MCF 10A (cell line): ENCODE data around the gene NEK9. TPM values are rescaled to one million over a fixed set of nuclear protein-coding genes. Genes with fewer than 3 reads are reported as not detected.

ENCODE experiments used
- BruUV-seq: library from RNA; stranded (reverse); fragments of 400-500 nt; replicated peaks from 2 replicates; lab custom pipeline; 2021; lab: Mats Ljungman, UMichigan
- CTCF ChIA-PET: fragments of 300-600 bp; sonication (Branson Sonifier 250); formaldehyde crosslinking; extraction: SDS; loops from one replicate; lab custom pipeline; 2021; ENCODE audit warnings: antibody characterized with exemption, inconsistent platforms; lab: Yijun Ruan, JAX
- POLR2A ChIA-PET: fragments of 300-600, 350-650 bp; sonication (Branson Sonifier 250); formaldehyde crosslinking; extraction: SDS; loops from one replicate; lab custom pipeline; 2020; ENCODE audit warnings: antibody characterized with exemption, inconsistent platforms; lab: Yijun Ruan, JAX
- DNase-seq: peaks from one replicate; pipeline ENCODE4 v3.0.0-alpha.2; 2018; ENCODE audit not compliant: unreplicated experiment
- H3K27ac Mint-ChIP-seq: one replicate; pipeline ENCODE4 v1.8.0; 2022; ENCODE audit warnings: mild to moderate bottlenecking, low read depth, mixed read lengths; ENCODE audit not compliant: unreplicated experiment
- H3K27me3 Mint-ChIP-seq: one replicate; pipeline ENCODE4 v1.8.0; 2022; ENCODE audit warnings: mixed read lengths; ENCODE audit not compliant: insufficient read depth, unreplicated experiment
- H3K36me3 Mint-ChIP-seq: one replicate; pipeline ENCODE4 v1.8.0; 2022; ENCODE audit warnings: mild to moderate bottlenecking, moderate library complexity, mixed read lengths; ENCODE audit not compliant: insufficient read depth, unreplicated experiment
- H3K4me1 Mint-ChIP-seq: one replicate; pipeline ENCODE4 v1.8.0; 2022; ENCODE audit warnings: mixed read lengths; ENCODE audit not compliant: insufficient read depth, unreplicated experiment
- H3K4me3 Mint-ChIP-seq: one replicate; pipeline ENCODE4 v1.8.0; 2022; ENCODE audit warnings: mild to moderate bottlenecking, moderate library complexity, mixed read lengths; ENCODE audit not compliant: unreplicated experiment
- H3K9me3 Mint-ChIP-seq: one replicate; pipeline ENCODE4 v1.8.0; 2022; ENCODE audit warnings: mixed read lengths; ENCODE audit not compliant: unreplicated experiment
- intact Hi-C: fragments of 100-400 bp; cut with micrococcal nuclease; formaldehyde crosslinking; loops from 2 replicates; pipeline ENCODE4 v1.14.1; 2022
- total RNA-seq: library from RNA; stranded (reverse); gene quantifications from 2 replicates; pipeline ENCODE4 v1.2.3, GENCODE V29; 2022
- TF ChIP-seq, protein P1 (sequence below): fragments of 200-600 bp; IDR thresholded peaks from one replicate; pipeline ENCODE4 v1.8.0; 2022; ENCODE audit warnings: antibody characterized with exemption, mild to moderate bottlenecking; ENCODE audit not compliant: unreplicated experiment

NEK9 gene
- total RNA-seq, 1 experiment from 2014 or later, result 112 TPM

DNA sequence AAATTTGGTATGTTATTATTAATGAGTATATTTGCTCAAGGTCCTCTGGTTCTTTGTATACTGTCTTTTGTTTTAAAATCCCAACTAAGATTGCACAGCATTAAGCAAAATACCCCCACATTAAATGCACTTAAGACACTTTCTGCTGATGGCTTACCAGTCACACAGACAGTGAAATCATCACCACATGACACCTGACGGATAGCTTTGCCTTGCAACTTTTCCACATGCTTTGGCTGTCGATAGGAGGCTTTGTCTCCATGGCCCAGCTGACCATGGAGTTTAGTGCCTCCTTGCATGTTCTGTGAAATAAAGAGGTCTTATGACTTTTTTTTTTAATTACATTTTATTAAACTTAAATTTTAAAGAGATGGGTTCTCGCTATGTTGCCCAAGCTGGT lies 19.7 kb downstream of the NEK9 start:
- Mint-ChIP-seq H3K36me3 (peaks cover 99% of the 10 kb centered on the region), H3K27me3 (no peaks in the 10 kb centered on the region), H3K9me3 (no peaks in the 10 kb centered on the region), H3K4me3 (no peak overlapping the region), H3K27ac (no peak overlapping the region), H3K4me1 (no peaks in the 10 kb centered on the region)
- BruUV-seq, result no TSS peak
- ChIA-PET POLR2A (interaction anchor here (1.2 kb wide), 2 partner anchors 9 to 17 kb away, joined by 6 to 7 read pairs; no protein-coding TSS in a partner anchor), CTCF (interaction anchor here (0.6 to 1.8 kb wide), 4 partner anchors 19 to 322 kb away, joined by 3 to 12 read pairs (median 4); no protein-coding TSS in a partner anchor)
- TF ChIP-seq, protein P1, sequence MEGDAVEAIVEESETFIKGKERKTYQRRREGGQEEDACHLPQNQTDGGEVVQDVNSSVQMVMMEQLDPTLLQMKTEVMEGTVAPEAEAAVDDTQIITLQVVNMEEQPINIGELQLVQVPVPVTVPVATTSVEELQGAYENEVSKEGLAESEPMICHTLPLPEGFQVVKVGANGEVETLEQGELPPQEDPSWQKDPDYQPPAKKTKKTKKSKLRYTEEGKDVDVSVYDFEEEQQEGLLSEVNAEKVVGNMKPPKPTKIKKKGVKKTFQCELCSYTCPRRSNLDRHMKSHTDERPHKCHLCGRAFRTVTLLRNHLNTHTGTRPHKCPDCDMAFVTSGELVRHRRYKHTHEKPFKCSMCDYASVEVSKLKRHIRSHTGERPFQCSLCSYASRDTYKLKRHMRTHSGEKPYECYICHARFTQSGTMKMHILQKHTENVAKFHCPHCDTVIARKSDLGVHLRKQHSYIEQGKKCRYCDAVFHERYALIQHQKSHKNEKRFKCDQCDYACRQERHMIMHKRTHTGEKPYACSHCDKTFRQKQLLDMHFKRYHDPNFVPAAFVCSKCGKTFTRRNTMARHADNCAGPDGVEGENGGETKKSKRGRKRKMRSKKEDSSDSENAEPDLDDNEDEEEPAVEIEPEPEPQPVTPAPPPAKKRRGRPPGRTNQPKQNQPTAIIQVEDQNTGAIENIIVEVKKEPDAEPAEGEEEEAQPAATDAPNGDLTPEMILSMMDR, result no peak
- intact Hi-C loops, result no loop called here
- DNase-seq, result no peak

DNA sequence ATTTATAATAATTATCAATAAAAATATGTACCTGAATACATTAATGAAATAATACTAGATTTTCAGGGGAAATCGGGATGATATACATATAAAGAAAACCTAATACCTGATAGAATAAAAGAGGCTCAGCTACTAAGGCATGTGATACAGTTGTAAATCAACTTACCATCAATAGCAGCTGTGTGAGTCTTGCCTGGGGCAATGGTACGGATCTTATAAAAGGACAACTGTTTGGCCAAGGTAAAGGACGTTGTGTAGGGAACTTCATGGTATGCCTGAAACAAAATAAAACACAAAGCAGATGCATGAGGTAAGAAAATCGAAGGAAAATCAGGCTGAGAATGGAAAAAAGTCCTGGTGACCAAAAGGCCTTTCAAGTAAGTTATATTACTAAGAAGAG lies 25.4 kb downstream of the NEK9 start:
- ChIA-PET CTCF (interaction anchor here (0.6 to 7.7 kb wide), 2 partner anchors 14 to 908 kb away, joined by 5 to 49 read pairs; no protein-coding TSS in a partner anchor), POLR2A (no interaction called here)
- Mint-ChIP-seq H3K27me3 (no peaks in the 10 kb centered on the region), H3K4me1 (no peaks in the 10 kb centered on the region), H3K4me3 (no peak overlapping the region), H3K27ac (no peak overlapping the region), H3K36me3 (peaks cover 98% of the 10 kb centered on the region), H3K9me3 (no peaks in the 10 kb centered on the region)
- TF ChIP-seq, protein P1, result no peak
- BruUV-seq, result no TSS peak
- intact Hi-C loops, result no loop called here
- no peak for DNase-seq

DNA sequence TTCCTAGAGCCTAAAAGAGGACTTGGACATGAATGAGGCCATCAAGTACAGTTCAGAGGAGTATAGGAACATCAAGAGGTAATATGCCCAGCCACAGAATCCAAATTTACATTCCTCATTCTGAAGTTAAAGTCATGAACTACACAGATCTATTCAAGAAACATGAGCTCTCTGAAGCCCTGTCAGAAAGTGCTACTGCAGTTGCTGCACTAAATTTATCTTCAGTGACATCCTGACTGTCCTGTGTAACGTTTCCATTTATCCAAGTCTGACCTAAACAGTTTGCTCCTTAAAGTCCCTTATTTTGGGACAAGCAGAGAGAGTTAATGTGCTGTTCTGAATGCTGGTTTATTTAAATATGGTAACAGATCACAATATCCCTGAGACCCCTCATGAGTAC lies 28.2 kb downstream of the NEK9 start:
- no TSS peak for BruUV-seq
- TF ChIP-seq, protein P1, result no peak
- ChIA-PET CTCF (interaction anchor here (0.6 to 7.7 kb wide), 4 partner anchors 11 to 169 kb away, joined by 3 to 49 read pairs (median 4); no protein-coding TSS in a partner anchor), POLR2A (interaction anchor here (0.9 kb wide), 1 partner anchor 22 kb away, joined by 4 read pairs; no protein-coding TSS in a partner anchor)
- H3K27me3 Mint-ChIP-seq, result no peaks in the 10 kb centered on the region
- no peaks in the 10 kb centered on the region for H3K9me3 Mint-ChIP-seq
- no peak overlapping the region for H3K27ac Mint-ChIP-seq
- H3K36me3 Mint-ChIP-seq, result peaks cover 98% of the 10 kb centered on the region
- H3K4me3 Mint-ChIP-seq, result no peak overlapping the region
- H3K4me1 Mint-ChIP-seq, result no peaks in the 10 kb centered on the region
- intact Hi-C loops, result no loop called here
- DNase-seq, result no peak

DNA sequence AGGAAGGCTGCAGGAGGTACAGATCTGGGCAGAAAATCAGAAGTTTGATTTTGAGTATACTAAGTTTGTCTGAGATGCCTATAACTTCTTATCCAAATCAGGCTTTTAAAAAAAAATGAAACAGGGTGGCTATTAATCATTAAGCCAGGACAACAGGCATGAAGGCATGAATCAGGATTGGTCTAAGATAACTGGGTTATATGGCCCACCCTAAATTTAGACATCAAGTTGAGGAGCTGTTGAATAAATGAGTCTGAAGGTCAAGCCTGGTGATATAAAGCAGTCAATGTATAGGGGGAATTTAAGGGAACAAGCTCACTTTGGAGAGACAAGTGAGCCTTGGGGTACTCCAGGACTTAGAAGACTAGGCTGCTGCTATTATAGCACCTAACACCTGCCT lies 28.6 kb downstream of the NEK9 start:
- DNase-seq, result no peak
- Mint-ChIP-seq H3K4me3 (no peak overlapping the region), H3K27ac (peak overlapping the region; percentile 14), H3K9me3 (no peaks in the 10 kb centered on the region), H3K4me1 (no peaks in the 10 kb centered on the region), H3K27me3 (no peaks in the 10 kb centered on the region), H3K36me3 (peaks cover 97% of the 10 kb centered on the region)
- BruUV-seq, result no TSS peak
- TF ChIP-seq, protein P1, result no peak
- intact Hi-C loops, result no loop called here
- POLR2A ChIA-PET, result interaction anchor here (0.9 kb wide), 1 partner anchor 22 kb away, joined by 4 read pairs; no protein-coding TSS in a partner anchor
- CTCF ChIA-PET, result interaction anchor here (0.6 to 7.7 kb wide), 4 partner anchors 10 to 168 kb away, joined by 3 to 49 read pairs (median 4); no protein-coding TSS in a partner anchor
